Measurements from ENCODE around the gene AFF3. TPM values are rescaled to one million over a fixed set of nuclear protein-coding genes. Genes with fewer than 3 reads are reported as not detected.
"Not testable (repeated sequence)": the region's sequence is repeated elsewhere in the genome, so short reads cannot be mapped to it uniquely, and the experiment has no call there.

AFF3 gene
- total and polyA plus RNA-seq, 10 of the 15 experiments (the other 5 are each of a cell fraction or from before 2014, with no cell fraction given), result 0.26 to 5.5 (median 3.0) TPM

- ChIA-PET CTCF (interaction anchor here (1.0 kb wide), 1 partner anchor 13 kb away, joined by 3 read pairs; no protein-coding TSS in a partner anchor), SMC1A (ENCODE audit: uncharacterized antibody, unreplicated experiment) (interaction anchor here (0.5 kb wide), 1 partner anchor 378 kb away, joined by 3 read pairs; no protein-coding TSS in a partner anchor)
- H3K9me3 ChIP-seq (replicated peaks; ENCODE audit: control insufficient read depth, insufficient read depth, low read length); in situ Hi-C loops (cut with MboI); H3K4me2 ChIP-seq (ENCODE audit: control insufficient read depth, insufficient read depth); BruUV-seq (replicated peaks); ATAC-seq; H3K4me1 ChIP-seq (ENCODE audit: control insufficient read depth, insufficient read depth, low read length); H2AFZ ChIP-seq (ENCODE audit: control insufficient read depth, low read depth, low read length); POLR2A ChIA-PET; H3K4me3 ChIP-seq; H3K36me3 ChIP-seq (ENCODE audit: control insufficient read depth in 2 of 2, insufficient read depth in 2 of 2, low read length in 1 of 2); H3K27ac ChIP-seq (ENCODE audit: control insufficient read depth, insufficient read depth); RAD21 ChIA-PET (ENCODE audit: unreplicated experiment); H4K20me1 ChIP-seq (ENCODE audit: control insufficient read depth, insufficient read depth); H3K9ac ChIP-seq (ENCODE audit: control insufficient read depth, insufficient read depth, low read length); intact Hi-C loops (cut with micrococcal nuclease; ENCODE audit: unreplicated experiment); H3K27me3 ChIP-seq (replicated peaks in 1 of 2; ENCODE audit: control insufficient read depth in 2 of 2, insufficient read depth in 2 of 2, low read length in 1 of 2); H3K79me2 ChIP-seq (ENCODE audit: control insufficient read depth, insufficient read depth, low read length); DNase-seq (ENCODE audit: low read depth, low spot score); FAIRE-seq: not testable (repeated sequence)
- WGBS (ENCODE audit: insufficient coverage, insufficient replicate concordance, low lambda C conversion rate, missing lambda C conversion rate), result 66% methylated on average over 8 of the region's 8 CpGs
- TF ChIP-seq JUNB (IDR thresholded peaks at IDR 0.05), result 0 out of 2 replicates have a peak, but pooled peaks have one; percentile 15
These were observed 638.6 kb downstream of the AFF3 start for GRCh38 chr2:99503662-99504416.

- ChIA-PET SMC1A (ENCODE audit: uncharacterized antibody, unreplicated experiment) (no interaction called here), CTCF (interaction anchor here (0.6 kb wide), 1 partner anchor 67 kb away, joined by 3 read pairs; no protein-coding TSS in a partner anchor), POLR2A (no interaction called here), RAD21 (ENCODE audit: unreplicated experiment) (no interaction called here)
- in situ Hi-C loops (cut with MboI) (loop anchor here (25.0 kb wide), 1 partner anchor 309 kb away; the partner anchor contains the start of genes MITD1 and MRPL30), intact Hi-C loops (cut with micrococcal nuclease; ENCODE audit: unreplicated experiment) (no loop called here)
- H3K79me2 ChIP-seq (ENCODE audit: control insufficient read depth, insufficient read depth, low read length), result no peaks in the 10 kb centered on the region
- no peaks in the 10 kb centered on the region for H3K9me3 ChIP-seq (replicated peaks; ENCODE audit: control insufficient read depth, insufficient read depth, low read length)
- no peak overlapping the region for H3K4me3 ChIP-seq
- ATAC-seq (no peak), DNase-seq (ENCODE audit: low read depth, low spot score) (no peak), FAIRE-seq (no peak)
- H3K27ac ChIP-seq (ENCODE audit: control insufficient read depth, insufficient read depth), result no peak overlapping the region
- H4K20me1 ChIP-seq (ENCODE audit: control insufficient read depth, insufficient read depth), result no peaks in the 10 kb centered on the region
- 96% methylated on average over 2 of the region's 2 CpGs for WGBS (ENCODE audit: insufficient coverage, insufficient replicate concordance, low lambda C conversion rate, missing lambda C conversion rate)
- no peak for TF ChIP-seq LARP7 (IDR thresholded peaks at IDR 0.05)
- no peak for TF ChIP-seq ZNF687 (IDR thresholded peaks at IDR 0.05)
- TF ChIP-seq ZZZ3 (IDR thresholded peaks at IDR 0.05; ENCODE audit: control insufficient read depth, insufficient read length, low read depth), result no peak
- TF ChIP-seq BACH1 (IDR thresholded peaks at IDR 0.05; ENCODE audit: borderline replicate concordance), result no peak
- TF ChIP-seq E2F4 (IDR thresholded peaks at IDR 0.05; ENCODE audit: low read depth, low read length), result no peak
- TF ChIP-seq NR2C1 (IDR thresholded peaks at IDR 0.05), result no peak
- no peak for TF ChIP-seq CTCF (IDR thresholded peaks at IDR 0.05 in 2 of 3, conservative IDR thresholded peaks at IDR 0.05 in 1 of 3; ENCODE audit: control insufficient read depth in 2 of 3, extremely low read depth in 1 of 3, insufficient read depth in 1 of 3, low read depth in 3 of 3, low read length in 3 of 3)
- no peak overlapping the region for H3K9ac ChIP-seq (ENCODE audit: control insufficient read depth, insufficient read depth, low read length)
- no peaks in the 10 kb centered on the region for H3K4me1 ChIP-seq (ENCODE audit: control insufficient read depth, insufficient read depth, low read length)
- peaks cover 0 to 3% of the 10 kb centered on the region in 2 experiments; a peak in 1 of 4 replicates for H3K27me3 ChIP-seq (replicated peaks in 1 of 2; ENCODE audit: control insufficient read depth in 2 of 2, insufficient read depth in 2 of 2, low read length in 1 of 2)
- BruUV-seq (replicated peaks), result no TSS peak
- no peaks in the 10 kb centered on the region for H3K36me3 ChIP-seq (ENCODE audit: control insufficient read depth in 2 of 2, insufficient read depth in 2 of 2, low read length in 1 of 2)
- H2AFZ ChIP-seq (ENCODE audit: control insufficient read depth, low read depth, low read length), result no peak overlapping the region
- H3K4me2 ChIP-seq (ENCODE audit: control insufficient read depth, insufficient read depth), result no peak overlapping the region
These were observed 646.4 kb downstream of the AFF3 start for GRCh38 chr2:99496021-99496420.

Data from GM12878 (cell line).